Upper lobe of left lung (tissue), 4 donors: ENCODE data around the gene KCNG2.

Source experiments
- CTCF ChIP-seq, 6 experiments: fragments of 450-650 bp in 4 of 6; fragments of 200-600 bp in 2 of 6; sonication (generic) in 2 of 6; IDR thresholded peaks; one replicate each; pipeline ENCODE4 v1.5.1; 2016 to 2019; ENCODE audit warnings: antibody characterized with exemption in 6 of 6
- POLR2A ChIP-seq, 4 donors: fragments of 450-650 bp; IDR thresholded peaks; one replicate each; pipeline ENCODE4 v1.5.1; 2016 to 2017; ENCODE audit warnings: antibody characterized with exemption in 4 of 4, mild to moderate bottlenecking in 2 of 4
- POLR2AphosphoS5 ChIP-seq, 2 donors: sonication (generic); formaldehyde crosslinking; IDR thresholded peaks; one replicate each; pipeline ENCODE4 v1.5.1; 2017; ENCODE audit warnings: antibody characterized with exemption in 2 of 2

GRCh38 chr18:79935925-79936324 lies 138.2 kb downstream of the KCNG2 start:
- TF ChIP-seq POLR2A (IDR thresholded peaks at IDR 0.05) (no peak), CTCF (IDR thresholded peaks at IDR 0.05) (no peak), POLR2AphosphoS5 (IDR thresholded peaks at IDR 0.05) (no peak)
